H9 (cell line): ENCODE results near the gene RANGAP1. TPM values are rescaled to one million over a fixed set of nuclear protein-coding genes. Genes with fewer than 3 reads are reported as not detected.
A peak's percentile ranks its signal among the peaks of the same experiment; 100 is the strongest.

Experiments
- DNase-seq: peaks from one replicate; pipeline ENCODE4 v3.0.0-alpha.2; 2017
- H2AFZ ChIP-seq: one replicate; pipeline ENCODE4 v1.6.1; 2013; ENCODE audit warnings: mild to moderate bottlenecking, low read length, control low read depth, moderate library complexity
- H2AK5ac ChIP-seq: 2 replicates; pipeline ENCODE4 v1.6.1; 2013; ENCODE audit warnings: low read length, control low read depth, mixed read lengths; ENCODE audit not compliant: insufficient read length
- H2BK120ac ChIP-seq: one replicate; pipeline ENCODE4 v1.6.1; 2013; ENCODE audit warnings: low read depth, mild to moderate bottlenecking, low read length, control low read depth, inconsistent platforms; ENCODE audit not compliant: poor library complexity, severe bottlenecking
- H2BK12ac ChIP-seq: 2 replicates; pipeline ENCODE4 v1.6.1; 2013; ENCODE audit warnings: low read length, control low read depth, mixed read lengths, low read depth; ENCODE audit not compliant: insufficient read length
- H2BK15ac ChIP-seq: 2 replicates; pipeline ENCODE4 v1.6.1; 2013; ENCODE audit warnings: low read depth, low read length, control low read depth
- H2BK20ac ChIP-seq: one replicate; pipeline ENCODE4 v1.6.1; 2013; ENCODE audit warnings: low read depth, mild to moderate bottlenecking, low read length, control low read depth, inconsistent platforms; ENCODE audit not compliant: poor library complexity, severe bottlenecking
- H2BK5ac ChIP-seq: 2 replicates; pipeline ENCODE4 v1.6.1; 2013; ENCODE audit warnings: low read length, control low read depth, mixed read lengths; ENCODE audit not compliant: insufficient read length
- H3K14ac ChIP-seq: 2 replicates; pipeline ENCODE4 v1.6.1; 2013; ENCODE audit warnings: low read length, control low read depth; ENCODE audit not compliant: insufficient read depth
- H3K18ac ChIP-seq: 2 replicates; pipeline ENCODE4 v1.6.1; 2013; ENCODE audit warnings: low read depth, mild to moderate bottlenecking, mixed read lengths, low read length, control low read depth; ENCODE audit not compliant: insufficient read length
- H3K23ac ChIP-seq: 2 replicates; pipeline ENCODE4 v1.6.1; 2013; ENCODE audit warnings: low read length, control low read depth, mixed read lengths, low read depth; ENCODE audit not compliant: insufficient read length
- H3K23me2 ChIP-seq: 2 replicates; pipeline ENCODE4 v1.6.1; 2013; ENCODE audit warnings: low read depth, mild to moderate bottlenecking, mixed read lengths, low read length, control low read depth; ENCODE audit not compliant: insufficient read length, poor library complexity, severe bottlenecking
- H3K27ac ChIP-seq: 2 replicates; pipeline ENCODE4 v1.5.1; 2013; ENCODE audit warnings: low read length, control low read depth, mixed read lengths, low read depth; ENCODE audit not compliant: insufficient read length
- H3K27me3 ChIP-seq: 2 replicates; pipeline ENCODE4 v1.6.1; 2013; ENCODE audit warnings: low read length, control low read depth, inconsistent platforms; ENCODE audit not compliant: insufficient read depth
- H3K4ac ChIP-seq: 2 replicates; pipeline ENCODE4 v1.6.1; 2013; ENCODE audit warnings: low read depth, mild to moderate bottlenecking, control low read depth, inconsistent platforms, low read length, moderate library complexity
- H3K4me1 ChIP-seq: 2 replicates; pipeline ENCODE4 v1.6.1; 2013; ENCODE audit warnings: low read length, control low read depth, inconsistent platforms; ENCODE audit not compliant: insufficient read depth
- H3K4me2 ChIP-seq: 2 replicates; pipeline ENCODE4 v1.6.1; 2013; ENCODE audit warnings: low read length, control low read depth, mixed read lengths; ENCODE audit not compliant: insufficient read length, insufficient read depth
- H3K56ac ChIP-seq: 2 replicates; pipeline ENCODE4 v1.6.1; 2013; ENCODE audit warnings: low read depth, mild to moderate bottlenecking, mixed read lengths, low read length, control low read depth; ENCODE audit not compliant: insufficient read length
- H3K79me1 ChIP-seq: 2 replicates; pipeline ENCODE4 v1.6.1; 2013; ENCODE audit warnings: low read depth, mild to moderate bottlenecking, moderate library complexity, low read length, control low read depth, inconsistent platforms; ENCODE audit not compliant: insufficient read depth, poor library complexity, severe bottlenecking
- H3K79me2 ChIP-seq: 2 replicates; pipeline ENCODE4 v1.6.1; 2013; ENCODE audit warnings: low read length, control low read depth, inconsistent platforms; ENCODE audit not compliant: insufficient read depth
- H3K9ac ChIP-seq: 2 replicates; pipeline ENCODE4 v1.6.1; 2013; ENCODE audit warnings: low read length, control low read depth, mixed read lengths; ENCODE audit not compliant: insufficient read length; ENCODE audit errors: extremely low read depth
- H3K9me3 ChIP-seq: one replicate; pipeline ENCODE4 v1.6.1; 2013; ENCODE audit warnings: low read depth, low read length, inconsistent platforms; ENCODE audit not compliant: control insufficient read depth
- H3T11ph ChIP-seq: one replicate; pipeline ENCODE4 v1.6.1; 2013; ENCODE audit warnings: mild to moderate bottlenecking, low read length, control low read depth, inconsistent platforms
- H4K20me1 ChIP-seq: one replicate; pipeline ENCODE4 v1.6.1; 2013; ENCODE audit not compliant: control insufficient read depth, insufficient read length, insufficient read depth
- H4K5ac ChIP-seq: 2 replicates; pipeline ENCODE4 v1.6.1; 2013; ENCODE audit warnings: low read depth, mild to moderate bottlenecking, mixed read lengths, low read length, control low read depth; ENCODE audit not compliant: insufficient read length
- H4K8ac ChIP-seq: replicated peaks from 2 replicates; pipeline ENCODE4 v1.6.1; 2013; ENCODE audit warnings: low read length, control low read depth, mixed read lengths, low read depth; ENCODE audit not compliant: insufficient read length
- H4K91ac ChIP-seq: 2 replicates; pipeline ENCODE4 v1.6.1; 2013; ENCODE audit warnings: low read depth, mild to moderate bottlenecking, moderate library complexity, mixed read lengths, low read length, control low read depth; ENCODE audit not compliant: insufficient read length
- H3K27ac Mint-ChIP-seq, 3 experiments: 2 replicates in 2 of 3; 3 replicates in 1 of 3; pipeline ENCODE4 v1.8.0; 2020 to 2021; ENCODE audit warnings: mixed read lengths in 3 of 3, mild to moderate bottlenecking in 1 of 3, moderate library complexity in 1 of 3
- H3K27me3 Mint-ChIP-seq: 2 replicates; pipeline ENCODE4 v1.8.0; 2021; ENCODE audit warnings: low read depth, mild to moderate bottlenecking, moderate library complexity, mixed read lengths
- H3K36me3 Mint-ChIP-seq, 3 experiments: 2 replicates in 2 of 3; 3 replicates in 1 of 3; pipeline ENCODE4 v1.8.0; 2020 to 2021; ENCODE audit warnings: low read depth in 3 of 3, mixed read lengths in 3 of 3; ENCODE audit not compliant: insufficient read depth in 1 of 3
- H3K4me1 Mint-ChIP-seq, 2 experiments: 2 replicates each; pipeline ENCODE4 v1.8.0; 2020; ENCODE audit warnings: mixed read lengths in 2 of 2
- H3K4me3 Mint-ChIP-seq, 2 experiments: 2 replicates in 1 of 2; 3 replicates in 1 of 2; pipeline ENCODE4 v1.8.0; 2020 to 2021; ENCODE audit warnings: mild to moderate bottlenecking in 2 of 2, mixed read lengths in 2 of 2, moderate library complexity in 1 of 2
- H3K9me3 Mint-ChIP-seq, 2 experiments: 2 replicates in 1 of 2; 3 replicates in 1 of 2; pipeline ENCODE4 v1.8.0; 2020; ENCODE audit warnings: mild to moderate bottlenecking in 2 of 2, mixed read lengths in 2 of 2, moderate library complexity in 1 of 2
- WGBS: extraction: QIAGEN DNeasy Blood & Tissue Kit; methylation state at CpG from one replicate; pipeline ENCODE4 v1.1.7; 2013; ENCODE audit warnings: missing lambda C conversion rate, low lambda C conversion rate, mixed read lengths; ENCODE audit not compliant: insufficient read length; ENCODE audit errors: extremely low coverage; 5-methylcytosine and 5-hydroxymethylcytosine counted together
- total RNA-seq: library from RNA; stranded (reverse); gene quantifications from 2 replicates; pipeline ENCODE4 v1.2.1, GENCODE V29; 2021
- TF ChIP-seq, protein P1 (sequence below): fragments of 200-600 bp; sonication (generic); conservative IDR thresholded peaks from 3 replicates; pipeline ENCODE4 v1.8.0; 2021; ENCODE audit warnings: antibody characterized with exemption, mild to moderate bottlenecking

RANGAP1 gene
- total RNA-seq, 1 experiment from 2014 or later, result 130 TPM

DNA sequence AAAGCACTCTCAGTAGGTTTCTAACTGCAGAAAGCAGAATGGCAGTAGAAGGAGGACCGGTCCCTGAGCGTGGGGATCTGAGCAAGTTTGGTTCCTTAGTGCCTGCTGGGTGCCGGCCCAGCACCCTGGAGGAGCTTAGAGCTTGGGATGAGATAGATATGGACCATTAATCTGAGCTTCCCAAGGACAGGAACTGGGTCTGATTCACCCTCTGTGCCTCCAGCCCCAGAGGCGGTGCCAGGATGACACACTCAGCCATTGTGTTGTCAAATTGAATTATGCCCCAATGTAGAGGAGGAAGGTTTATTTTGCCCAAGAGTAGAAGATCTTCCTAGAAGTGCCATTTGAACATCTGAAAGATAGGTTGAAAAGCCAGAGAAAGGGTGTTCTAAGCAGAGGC lies 19.7 kb upstream of the RANGAP1 start:
- H2AK5ac ChIP-seq, result no peak overlapping the region
- no peak overlapping the region for H2BK120ac ChIP-seq
- H3K27ac Mint-ChIP-seq, result peak overlapping the region in 1 of 3 experiments; percentile 39; a peak in 1 of 7 replicates
- H3K4me3 Mint-ChIP-seq, result peak overlapping the region in 1 of 2 experiments; percentile 32; a peak in 1 of 5 replicates
- H3K27ac ChIP-seq, result no peak overlapping the region
- H3K36me3 Mint-ChIP-seq, result peaks cover 0 to 37% (median 30%) of the 10 kb centered on the region in 3 experiments; a peak in 6 of 7 replicates
- H3K9ac ChIP-seq, result no peak overlapping the region
- no peak overlapping the region for H3T11ph ChIP-seq
- H3K23ac ChIP-seq, result no peak overlapping the region
- H3K4me1 ChIP-seq, result peaks cover 3% of the 10 kb centered on the region; the same call in 1 of the 2 replicates
- no peak overlapping the region for H4K91ac ChIP-seq
- H2BK5ac ChIP-seq, result no peak overlapping the region
- H4K5ac ChIP-seq, result no peak overlapping the region
- H3K4me1 Mint-ChIP-seq, result peaks cover 28 to 34% of the 10 kb centered on the region in 2 experiments
- H2BK15ac ChIP-seq, result no peak overlapping the region
- H3K79me1 ChIP-seq, result no peaks in the 10 kb centered on the region
- no peaks in the 10 kb centered on the region for H3K9me3 ChIP-seq
- no peak for DNase-seq
- no peak overlapping the region for H2AFZ ChIP-seq
- H3K56ac ChIP-seq, result no peak overlapping the region
- no peak overlapping the region for H3K18ac ChIP-seq
- no peaks in the 10 kb centered on the region; a peak in 1 of 5 replicates for H3K9me3 Mint-ChIP-seq
- TF ChIP-seq, protein P1, sequence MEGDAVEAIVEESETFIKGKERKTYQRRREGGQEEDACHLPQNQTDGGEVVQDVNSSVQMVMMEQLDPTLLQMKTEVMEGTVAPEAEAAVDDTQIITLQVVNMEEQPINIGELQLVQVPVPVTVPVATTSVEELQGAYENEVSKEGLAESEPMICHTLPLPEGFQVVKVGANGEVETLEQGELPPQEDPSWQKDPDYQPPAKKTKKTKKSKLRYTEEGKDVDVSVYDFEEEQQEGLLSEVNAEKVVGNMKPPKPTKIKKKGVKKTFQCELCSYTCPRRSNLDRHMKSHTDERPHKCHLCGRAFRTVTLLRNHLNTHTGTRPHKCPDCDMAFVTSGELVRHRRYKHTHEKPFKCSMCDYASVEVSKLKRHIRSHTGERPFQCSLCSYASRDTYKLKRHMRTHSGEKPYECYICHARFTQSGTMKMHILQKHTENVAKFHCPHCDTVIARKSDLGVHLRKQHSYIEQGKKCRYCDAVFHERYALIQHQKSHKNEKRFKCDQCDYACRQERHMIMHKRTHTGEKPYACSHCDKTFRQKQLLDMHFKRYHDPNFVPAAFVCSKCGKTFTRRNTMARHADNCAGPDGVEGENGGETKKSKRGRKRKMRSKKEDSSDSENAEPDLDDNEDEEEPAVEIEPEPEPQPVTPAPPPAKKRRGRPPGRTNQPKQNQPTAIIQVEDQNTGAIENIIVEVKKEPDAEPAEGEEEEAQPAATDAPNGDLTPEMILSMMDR, result no peak
- H3K4me2 ChIP-seq, result no peak overlapping the region
- H2BK20ac ChIP-seq, result no peak overlapping the region
- H3K4ac ChIP-seq, result no peak overlapping the region
- H4K20me1 ChIP-seq, result no peaks in the 10 kb centered on the region
- peaks cover 18% of the 10 kb centered on the region; the same call in 1 of the 2 replicates for H3K79me2 ChIP-seq
- WGBS, result no CpG with 5 or more reads among the region's 4 CpGs
- peaks cover 2% of the 10 kb centered on the region; the same call in 1 of the 2 replicates for H3K27me3 Mint-ChIP-seq
- H3K14ac ChIP-seq, result no peak overlapping the region
- H2BK12ac ChIP-seq, result no peak overlapping the region
- no peaks in the 10 kb centered on the region for H3K27me3 ChIP-seq
- H3K23me2 ChIP-seq, result peaks cover 10% of the 10 kb centered on the region
- H4K8ac ChIP-seq, result no peak overlapping the region
